Central memory CD8-positive, alpha-beta T cell (primary cell): ENCODE results near the gene TSPAN11.

ENCODE experiments used
- ATAC-seq: fragments of 150-1000 bp; cut with Tn5 transposase; replicated peaks from 2 replicates; pipeline ENCODE4 v1.10.0; 2022; ENCODE audit warnings: mild to moderate bottlenecking, moderate FRiP score, moderate number of reproducible peaks; ENCODE audit not compliant: poor library complexity, severe bottlenecking; ENCODE audit errors: extremely low read depth
- DNase-seq, 2 donors: peaks; one replicate each; pipeline ENCODE4 v3.0.0; 2021; ENCODE audit warnings: low spot score in 2 of 2
- H3K27ac Mint-ChIP-seq: one replicate; pipeline ENCODE4 v1.8.0; 2022; ENCODE audit warnings: low read depth, mild to moderate bottlenecking, moderate library complexity, mixed read lengths
- H3K27me3 Mint-ChIP-seq: one replicate; pipeline ENCODE4 v1.8.0; 2022; ENCODE audit warnings: mixed read lengths
- H3K36me3 Mint-ChIP-seq: one replicate; pipeline ENCODE4 v1.8.0; 2022; ENCODE audit warnings: mild to moderate bottlenecking, moderate library complexity, mixed read lengths; ENCODE audit not compliant: insufficient read depth
- H3K4me1 Mint-ChIP-seq: one replicate; pipeline ENCODE4 v1.8.0; 2022; ENCODE audit warnings: mixed read lengths
- H3K4me3 Mint-ChIP-seq: one replicate; pipeline ENCODE4 v1.8.0; 2022; ENCODE audit warnings: mild to moderate bottlenecking, moderate library complexity, mixed read lengths
- H3K9me3 Mint-ChIP-seq: one replicate; pipeline ENCODE4 v1.8.0; 2022; ENCODE audit warnings: mixed read lengths

The TSPAN11 gene

DNA sequence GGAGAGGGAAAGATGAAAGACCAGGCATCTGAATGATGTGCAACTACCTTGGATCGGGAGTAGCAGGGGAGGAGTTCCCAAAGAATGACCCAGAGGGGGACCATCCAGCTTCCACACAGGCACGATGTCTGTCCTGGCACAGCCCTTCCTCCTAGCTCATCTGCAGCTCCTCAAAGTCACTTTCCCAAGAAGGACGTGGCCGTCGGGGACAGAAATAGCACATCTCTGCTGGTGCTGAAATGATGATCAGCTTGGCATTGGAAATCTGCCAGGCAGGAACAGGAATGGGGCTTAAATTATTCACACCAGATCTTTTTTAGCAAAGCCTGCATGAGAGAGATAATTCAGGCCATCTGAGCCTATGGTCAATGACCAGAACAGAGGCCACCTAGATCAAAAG is 41.7 kb downstream of the TSPAN11 start:
- ATAC-seq (no peak), DNase-seq (no peak)
- Mint-ChIP-seq H3K27ac (no peak overlapping the region), H3K27me3 (peaks cover 51% of the 10 kb centered on the region), H3K4me1 (no peaks in the 10 kb centered on the region), H3K9me3 (no peaks in the 10 kb centered on the region), H3K36me3 (peaks cover 4% of the 10 kb centered on the region), H3K4me3 (no peak overlapping the region)

DNA sequence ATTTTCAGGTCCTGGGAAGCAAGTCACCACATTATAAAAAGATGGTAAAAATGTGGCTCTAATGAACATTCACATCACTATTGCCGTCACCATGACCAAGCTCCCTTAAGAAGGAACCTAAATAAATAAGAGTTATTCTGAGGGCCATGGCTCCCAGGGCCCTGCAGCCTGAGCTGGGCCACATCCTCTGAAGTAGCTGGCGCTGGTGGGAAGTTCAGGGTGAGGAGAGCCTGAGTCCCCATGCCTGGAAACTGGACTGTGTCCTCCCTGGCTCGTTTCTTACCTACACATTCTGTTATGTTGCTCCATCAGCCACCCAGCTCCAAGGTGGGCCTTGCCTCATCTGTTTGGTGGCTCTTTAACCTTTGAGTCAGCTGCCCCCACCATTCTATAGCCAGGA is 42.5 kb downstream of the TSPAN11 start:
- H3K9me3 Mint-ChIP-seq, result no peaks in the 10 kb centered on the region
- H3K36me3 Mint-ChIP-seq, result peaks cover 4% of the 10 kb centered on the region
- H3K27me3 Mint-ChIP-seq, result peaks cover 51% of the 10 kb centered on the region
- H3K4me1 Mint-ChIP-seq, result no peaks in the 10 kb centered on the region
- ATAC-seq (no peak), DNase-seq (no peak)
- no peak overlapping the region for H3K4me3 Mint-ChIP-seq
- no peak overlapping the region for H3K27ac Mint-ChIP-seq

- DNase-seq (no peak), ATAC-seq (no peak)
- Mint-ChIP-seq H3K27me3 (peaks cover 51% of the 10 kb centered on the region), H3K4me3 (no peak overlapping the region), H3K36me3 (peaks cover 4% of the 10 kb centered on the region), H3K4me1 (no peaks in the 10 kb centered on the region), H3K27ac (no peak overlapping the region), H3K9me3 (no peaks in the 10 kb centered on the region)
Observed at GRCh38 chr12:30969606-30970395, 43.3 kb downstream of the TSPAN11 start.

DNA sequence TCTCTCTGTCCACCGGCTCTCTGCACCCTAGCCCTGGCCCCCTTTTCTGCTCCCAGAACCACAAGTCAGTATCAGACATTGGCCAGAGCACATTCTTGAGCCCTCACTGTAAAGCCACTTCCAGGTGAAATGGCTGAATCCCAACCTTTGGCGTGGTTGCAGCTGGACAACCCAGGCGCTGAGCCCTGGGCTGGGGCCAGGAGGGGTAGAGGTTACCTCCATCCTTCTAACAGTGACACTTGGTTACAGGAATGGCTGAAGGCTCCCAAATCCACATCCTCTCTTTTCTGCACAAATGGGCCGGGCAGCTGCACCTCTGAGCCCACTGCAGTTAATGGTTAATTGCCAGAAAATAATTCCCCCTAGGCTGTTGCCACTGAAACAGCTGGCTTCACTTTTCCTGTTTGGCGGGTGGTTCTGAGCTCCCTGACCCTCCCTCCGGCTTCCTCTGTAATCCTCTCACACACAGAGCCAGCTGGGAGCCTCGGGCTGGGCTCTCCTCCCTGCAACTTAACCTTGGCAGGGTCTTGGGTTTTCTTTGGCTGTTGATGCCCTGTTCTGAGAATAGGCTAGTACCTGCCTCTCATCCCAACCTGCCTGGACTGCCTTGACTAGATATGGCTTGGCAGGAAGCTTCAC is 44.1 kb downstream of the TSPAN11 start:
- H3K4me1 Mint-ChIP-seq, result no peaks in the 10 kb centered on the region
- no peaks in the 10 kb centered on the region for H3K9me3 Mint-ChIP-seq
- H3K27me3 Mint-ChIP-seq, result peaks cover 45% of the 10 kb centered on the region
- ATAC-seq (no peak), DNase-seq (no peak)
- no peak overlapping the region for H3K4me3 Mint-ChIP-seq
- H3K36me3 Mint-ChIP-seq, result peaks cover 4% of the 10 kb centered on the region
- no peak overlapping the region for H3K27ac Mint-ChIP-seq

GRCh38 chr12:30972035-30972434 is 45.5 kb downstream of the TSPAN11 start:
- Mint-ChIP-seq H3K27ac (no peak overlapping the region), H3K36me3 (peaks cover 2% of the 10 kb centered on the region), H3K4me3 (no peak overlapping the region), H3K9me3 (no peaks in the 10 kb centered on the region), H3K27me3 (peaks cover 35% of the 10 kb centered on the region), H3K4me1 (no peaks in the 10 kb centered on the region)
- ATAC-seq (no peak), DNase-seq (no peak)

DNA sequence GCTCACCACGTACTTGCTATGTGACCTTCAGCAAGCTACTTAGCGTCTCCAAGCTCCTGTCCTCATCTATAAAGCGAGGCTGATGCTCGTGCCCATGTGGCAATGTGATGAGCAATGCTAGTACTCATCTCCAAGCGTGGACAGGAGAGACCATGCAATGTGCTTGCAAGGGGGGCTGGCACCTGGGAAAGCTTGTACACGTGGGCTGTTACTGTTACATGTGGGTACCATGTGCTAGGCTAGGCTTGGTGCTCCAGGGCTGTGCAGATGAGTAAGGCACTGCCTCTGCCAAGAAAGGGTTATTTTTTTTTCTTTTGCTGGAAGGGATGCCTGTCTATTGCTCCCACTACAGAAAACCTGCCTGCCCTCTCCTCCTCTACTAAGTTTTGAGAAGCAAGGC is 46.6 kb downstream of the TSPAN11 start:
- no peaks in the 10 kb centered on the region for H3K9me3 Mint-ChIP-seq
- ATAC-seq, result no peak
- no peak for DNase-seq
- no peak overlapping the region for H3K27ac Mint-ChIP-seq
- H3K4me1 Mint-ChIP-seq, result no peaks in the 10 kb centered on the region
- H3K4me3 Mint-ChIP-seq, result no peak overlapping the region
- peaks cover 2% of the 10 kb centered on the region for H3K36me3 Mint-ChIP-seq
- H3K27me3 Mint-ChIP-seq, result peaks cover 46% of the 10 kb centered on the region

- Mint-ChIP-seq H3K36me3 (peaks cover 2% of the 10 kb centered on the region), H3K4me3 (no peak overlapping the region), H3K27me3 (peaks cover 51% of the 10 kb centered on the region)
Observed at GRCh38 chr12:30973830-30974229, 47.3 kb downstream of the TSPAN11 start.

GRCh38 chr12:30974746-30975500 is 48.4 kb downstream of the TSPAN11 start:
- DNase-seq (no peak), ATAC-seq (no peak)
- Mint-ChIP-seq H3K36me3 (peaks cover under 1% of the 10 kb centered on the region), H3K27me3 (peaks cover 55% of the 10 kb centered on the region), H3K27ac (no peak overlapping the region), H3K4me3 (no peak overlapping the region), H3K9me3 (no peaks in the 10 kb centered on the region), H3K4me1 (no peaks in the 10 kb centered on the region)

More at GRCh38 chr12:30973830-30974229, 47.3 kb downstream of the TSPAN11 start:
- Mint-ChIP-seq H3K27ac (no peak overlapping the region), H3K4me1 (no peaks in the 10 kb centered on the region), H3K9me3 (no peaks in the 10 kb centered on the region)
- ATAC-seq (no peak), DNase-seq (no peak)

DNA sequence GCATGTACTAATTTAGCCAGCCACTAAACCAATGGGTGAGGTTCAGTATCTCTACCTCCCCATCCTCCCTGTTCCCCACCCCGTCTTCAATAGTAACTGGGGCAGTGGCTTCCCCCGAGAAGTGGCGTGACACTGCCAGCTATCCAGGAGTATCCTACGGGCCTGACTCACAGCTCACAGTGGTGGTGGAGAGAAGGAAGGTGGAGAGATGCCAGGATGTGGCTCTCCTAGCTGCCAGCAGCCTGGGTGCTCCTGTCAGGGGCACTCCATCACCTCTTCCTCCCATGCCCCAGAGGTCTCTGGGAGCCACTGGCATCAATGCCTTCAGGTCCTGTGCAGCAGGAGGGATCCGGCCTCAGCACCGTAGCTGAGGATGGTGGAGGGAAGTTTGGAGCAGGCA is 49.0 kb downstream of the TSPAN11 start:
- no peak for DNase-seq
- Mint-ChIP-seq H3K9me3 (no peaks in the 10 kb centered on the region), H3K27me3 (peaks cover 53% of the 10 kb centered on the region), H3K27ac (no peak overlapping the region), H3K4me3 (no peak overlapping the region), H3K36me3 (no peaks in the 10 kb centered on the region), H3K4me1 (no peaks in the 10 kb centered on the region)
- ATAC-seq, result no peak

DNA sequence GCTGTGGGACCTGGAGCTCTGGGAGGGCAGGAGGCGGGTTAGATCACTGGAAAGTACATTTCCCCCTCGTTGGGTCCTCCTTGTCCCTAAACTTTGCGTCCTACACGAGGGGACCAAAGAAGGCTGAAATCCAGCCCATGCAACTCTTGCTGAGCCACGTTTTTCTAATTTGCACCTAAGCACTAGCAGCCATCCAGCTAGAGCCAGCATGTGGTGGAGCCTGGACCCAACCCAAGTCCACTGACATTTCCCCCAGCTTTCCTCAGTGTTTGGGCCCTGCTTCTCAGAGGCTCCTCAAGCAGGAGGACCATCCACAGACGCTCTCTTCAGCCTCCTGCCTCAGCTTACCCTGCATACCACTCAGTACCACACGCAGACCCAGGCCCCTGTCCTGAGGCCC is 49.7 kb downstream of the TSPAN11 start:
- no peaks in the 10 kb centered on the region for H3K36me3 Mint-ChIP-seq
- DNase-seq (no peak), ATAC-seq (no peak)
- H3K9me3 Mint-ChIP-seq, result no peaks in the 10 kb centered on the region
- H3K27me3 Mint-ChIP-seq, result peaks cover 47% of the 10 kb centered on the region
- no peak overlapping the region for H3K27ac Mint-ChIP-seq
- no peaks in the 10 kb centered on the region for H3K4me1 Mint-ChIP-seq
- H3K4me3 Mint-ChIP-seq, result no peak overlapping the region

- Mint-ChIP-seq H3K4me3 (no peak overlapping the region), H3K36me3 (no peaks in the 10 kb centered on the region), H3K27ac (no peak overlapping the region), H3K27me3 (peaks cover 39% of the 10 kb centered on the region), H3K9me3 (no peaks in the 10 kb centered on the region), H3K4me1 (no peaks in the 10 kb centered on the region)
- no peak for DNase-seq
- no peak for ATAC-seq
Observed at GRCh38 chr12:30977124-30977523, 50.6 kb downstream of the TSPAN11 start.

- Mint-ChIP-seq H3K27ac (no peak overlapping the region), H3K27me3 (peaks cover 33% of the 10 kb centered on the region), H3K9me3 (no peaks in the 10 kb centered on the region), H3K4me3 (no peak overlapping the region), H3K4me1 (no peaks in the 10 kb centered on the region), H3K36me3 (no peaks in the 10 kb centered on the region)
- DNase-seq (no peak), ATAC-seq (no peak)
Observed at GRCh38 chr12:30977537-30978349, 51.2 kb downstream of the TSPAN11 start.
